AG04449 (cell line): ENCODE results near the gene MNT.

Source experiments
- CTCF ChIA-PET: fragments of 350-600 bp; formaldehyde crosslinking; extraction: SDS; loops from one replicate; lab custom pipeline; 2021; ENCODE audit warnings: antibody characterized with exemption; lab: Yijun Ruan, JAX
- POLR2A ChIA-PET: fragments of 400-600, 350-600 bp; formaldehyde crosslinking; extraction: SDS; loops from one replicate; lab custom pipeline; 2020; ENCODE audit warnings: antibody characterized with exemption, inconsistent platforms; lab: Yijun Ruan, JAX
- DNase-seq: peaks from one replicate; pipeline ENCODE4 v3.0.0-alpha.2; 2010; ENCODE audit warnings: low read depth, low spot score
- H3K4me3 ChIP-seq: 2 replicates; pipeline ENCODE4 v1.5.1; 2011; ENCODE audit warnings: low read depth, mild to moderate bottlenecking, control low read depth, low read length
- TF ChIP-seq, protein P1 (sequence below): IDR thresholded peaks from one replicate; pipeline ENCODE4 v1.5.1; 2011; ENCODE audit warnings: mild to moderate bottlenecking, moderate library complexity, low read length, control low read depth, inconsistent platforms; ENCODE audit not compliant: insufficient read depth; ENCODE audit errors: missing control alignments

The MNT gene

DNA sequence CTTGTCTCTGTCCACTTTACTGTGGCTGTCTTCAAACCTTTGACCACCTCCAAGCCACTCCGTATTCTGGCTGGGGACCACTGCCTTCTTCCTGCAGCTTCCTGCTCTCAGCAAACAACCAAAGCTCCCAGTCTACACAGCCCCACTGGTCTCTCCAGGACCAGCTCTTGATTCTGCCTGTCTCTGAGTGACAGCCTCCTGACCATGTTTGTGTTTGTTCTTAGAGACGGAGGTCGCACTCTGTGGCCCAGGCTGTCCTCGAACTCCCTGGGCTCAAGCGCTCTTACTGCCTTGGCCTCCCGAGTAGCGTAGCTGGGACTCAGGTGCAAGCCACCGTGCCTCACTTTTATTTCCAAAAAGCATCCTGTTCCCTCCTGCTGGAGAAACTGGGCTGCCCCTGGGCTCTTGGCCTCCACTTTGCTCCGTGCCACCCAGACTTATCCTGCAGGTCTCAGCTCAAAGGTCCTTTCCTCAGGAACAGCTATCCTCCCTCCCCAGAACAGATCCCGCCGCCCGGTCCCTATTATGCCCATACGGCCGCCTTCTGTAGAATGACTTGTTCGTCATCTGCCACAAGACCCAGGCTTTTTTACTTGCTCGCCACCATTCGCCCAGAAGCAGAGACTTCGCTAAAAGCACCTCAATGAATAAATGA is 9.1 kb downstream of the MNT start:
- TF ChIP-seq, protein P1, sequence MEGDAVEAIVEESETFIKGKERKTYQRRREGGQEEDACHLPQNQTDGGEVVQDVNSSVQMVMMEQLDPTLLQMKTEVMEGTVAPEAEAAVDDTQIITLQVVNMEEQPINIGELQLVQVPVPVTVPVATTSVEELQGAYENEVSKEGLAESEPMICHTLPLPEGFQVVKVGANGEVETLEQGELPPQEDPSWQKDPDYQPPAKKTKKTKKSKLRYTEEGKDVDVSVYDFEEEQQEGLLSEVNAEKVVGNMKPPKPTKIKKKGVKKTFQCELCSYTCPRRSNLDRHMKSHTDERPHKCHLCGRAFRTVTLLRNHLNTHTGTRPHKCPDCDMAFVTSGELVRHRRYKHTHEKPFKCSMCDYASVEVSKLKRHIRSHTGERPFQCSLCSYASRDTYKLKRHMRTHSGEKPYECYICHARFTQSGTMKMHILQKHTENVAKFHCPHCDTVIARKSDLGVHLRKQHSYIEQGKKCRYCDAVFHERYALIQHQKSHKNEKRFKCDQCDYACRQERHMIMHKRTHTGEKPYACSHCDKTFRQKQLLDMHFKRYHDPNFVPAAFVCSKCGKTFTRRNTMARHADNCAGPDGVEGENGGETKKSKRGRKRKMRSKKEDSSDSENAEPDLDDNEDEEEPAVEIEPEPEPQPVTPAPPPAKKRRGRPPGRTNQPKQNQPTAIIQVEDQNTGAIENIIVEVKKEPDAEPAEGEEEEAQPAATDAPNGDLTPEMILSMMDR = no peak
- POLR2A ChIA-PET = interaction anchor here (1.3 to 2.6 kb wide), 5 partner anchors 9 to 24 kb away, joined by 3 to 17 read pairs (median 11); no protein-coding TSS in a partner anchor
- peak overlapping the region; percentile 60 for H3K4me3 ChIP-seq

DNA sequence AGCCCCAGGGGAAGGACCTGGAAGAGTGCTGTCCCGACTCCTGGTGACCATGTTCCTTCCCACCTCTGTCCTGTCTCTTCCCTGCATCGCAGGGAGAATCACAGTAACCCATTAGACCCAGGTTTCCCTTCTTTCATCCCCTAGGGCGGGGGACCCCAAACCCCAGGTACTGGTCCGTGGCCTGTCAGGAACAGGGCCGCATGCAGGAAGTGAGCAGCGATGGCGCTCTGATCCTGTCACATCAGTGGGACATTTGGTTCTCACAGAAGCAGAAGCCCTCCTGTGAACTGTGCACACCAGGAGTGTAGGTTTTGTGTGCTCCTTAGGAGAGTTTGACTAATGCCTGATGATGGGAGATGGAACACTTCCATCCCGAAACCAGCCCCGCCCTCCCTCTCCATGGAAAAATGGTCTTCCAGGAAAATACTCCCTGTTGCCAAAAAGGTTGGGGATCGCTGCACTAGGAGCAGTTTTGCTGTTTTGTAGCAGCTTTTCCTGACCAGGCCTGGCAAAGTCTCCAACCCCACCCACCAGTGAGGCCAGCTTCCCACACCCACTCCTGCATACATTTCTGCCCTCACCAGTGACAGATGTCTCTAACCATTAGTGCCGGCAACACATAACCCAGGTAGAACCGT is 10.5 kb downstream of the MNT start:
- CTCF ChIA-PET = interaction anchor here (1.4 to 5.2 kb wide), 3 partner anchors 9 to 27 kb away, joined by 4 to 91 read pairs (median 57); no protein-coding TSS in a partner anchor
- H3K4me3 ChIP-seq = no peak overlapping the region
- DNase-seq = no peak
- POLR2A ChIA-PET = no interaction called here
- TF ChIP-seq, protein P1 = no peak

More for the DNA sequence above, 9.1 kb downstream of the MNT start:
- no peak for DNase-seq
- CTCF ChIA-PET = interaction anchor here (1.1 to 5.2 kb wide), 6 partner anchors 10 to 38 kb away, joined by 3 to 91 read pairs (median 10); partner anchors contain the start of gene MNT

GRCh38 chr17:2388683-2389055 is 12.2 kb downstream of the MNT start:
- ChIA-PET POLR2A (no interaction called here), CTCF (interaction anchor here (11.8 kb wide), 1 partner anchor 25 kb away, joined by 871 read pairs; no protein-coding TSS in a partner anchor)
- TF ChIP-seq, protein P1 = no peak
- no peak overlapping the region for H3K4me3 ChIP-seq
- DNase-seq = no peak

DNA sequence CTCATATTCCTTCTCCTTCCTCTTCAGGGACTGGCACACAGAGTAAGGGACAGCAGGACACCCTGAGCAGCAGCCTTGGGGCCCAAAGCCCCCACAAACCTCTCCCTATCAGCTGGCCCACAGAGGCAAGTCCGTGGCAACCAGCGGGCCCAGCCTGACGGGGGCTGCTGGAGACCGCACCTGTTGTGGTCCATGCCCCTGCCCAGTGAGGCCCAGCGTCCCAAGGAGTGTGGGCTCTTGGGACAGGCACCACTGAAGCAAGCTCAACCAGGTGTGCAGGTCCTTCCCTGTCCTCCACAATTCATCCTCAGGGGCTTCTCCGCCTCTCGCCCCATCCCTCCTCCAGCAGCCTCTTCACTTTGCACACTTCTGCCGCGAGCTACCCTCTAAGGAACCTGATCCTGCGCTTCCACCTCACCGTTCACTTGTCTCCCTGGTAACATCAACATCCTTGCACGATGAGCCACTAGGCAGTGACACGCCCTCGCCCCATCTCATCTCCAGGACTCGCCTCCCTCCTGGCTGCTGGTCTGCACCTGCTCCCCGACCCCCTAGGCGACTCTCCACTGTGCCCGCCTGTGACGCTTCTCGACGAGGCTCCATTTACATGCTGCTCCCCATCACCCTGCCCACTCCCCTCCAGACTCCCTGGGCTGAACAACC is 12.7 kb downstream of the MNT start:
- ChIA-PET CTCF (interaction anchor here (11.8 kb wide), 1 partner anchor 26 kb away, joined by 871 read pairs; no protein-coding TSS in a partner anchor), POLR2A (no interaction called here)
- no peak for DNase-seq
- TF ChIP-seq, protein P1 = no peak
- H3K4me3 ChIP-seq = no peak overlapping the region

- no peak for DNase-seq
- TF ChIP-seq, protein P1 = no peak
- CTCF ChIA-PET = interaction anchor here (11.8 kb wide), 1 partner anchor 26 kb away, joined by 871 read pairs; no protein-coding TSS in a partner anchor
- POLR2A ChIA-PET = no interaction called here
- no peak overlapping the region for H3K4me3 ChIP-seq
Observed at GRCh38 chr17:2387086-2388019, 13.5 kb downstream of the MNT start.
